Lower leg skin (tissue), 4 donors: Measurements from ENCODE around the gene AFTPH. TPM values are rescaled to one million over a fixed set of nuclear protein-coding genes. Genes with fewer than 3 reads are reported as not detected.

Source experiments
- DNase-seq, 2 donors: peaks; one replicate each; pipeline ENCODE4 v3.0.0-alpha.2; 2019; ENCODE audit warnings: low spot score in 2 of 2
- H3K4me3 ChIP-seq: fragments of 200-600 bp; sonication (generic); 2 replicates; pipeline ENCODE4 v1.5.1; 2017; ENCODE audit warnings: mild to moderate bottlenecking, low read depth; ENCODE audit not compliant: poor library complexity, severe bottlenecking
- CTCF ChIP-seq, 3 donors: fragments of 450-650 bp; IDR thresholded peaks; one replicate each; pipeline ENCODE4 v1.5.1; 2016; ENCODE audit warnings: antibody characterized with exemption in 3 of 3, mild to moderate bottlenecking in 3 of 3, moderate library complexity in 2 of 3
- POLR2A ChIP-seq, 2 donors: fragments of 450-650 bp; IDR thresholded peaks; one replicate each; pipeline ENCODE4 v1.6.1; 2016 to 2017; ENCODE audit warnings: antibody characterized with exemption in 2 of 2, mild to moderate bottlenecking in 1 of 2, moderate library complexity in 1 of 2
- WGBS, 2 donors: methylation state at CpG; one replicate each; pipeline ENCODE4 v1.1.5; 2018; 5-methylcytosine and 5-hydroxymethylcytosine counted together
- intact Hi-C: fragments of 100-400 bp; cut with DNase I; formaldehyde crosslinking; loops from one replicate; pipeline ENCODE4 v1.15.0; 2023; ENCODE audit warnings: low total_unique reads
- total RNA-seq, 4 donors: library from RNA; depleted of rRNA; stranded (reverse); fragments of >200 nt; gene quantifications; one replicate each; pipeline ENCODE4 v1.1.0, GENCODE V29; 2016

AFTPH gene
- total RNA-seq, 4 donors from 2014 or later = 46.4 to 53.8 (median 49.6) TPM

- intact Hi-C loops = loop anchor here (5.0 kb wide), 1 partner anchor 226 kb away; no protein-coding TSS in a partner anchor
- TF ChIP-seq CTCF (IDR thresholded peaks at IDR 0.05) (no peak), POLR2A (IDR thresholded peaks at IDR 0.05) (no peak)
- no peak for DNase-seq
- H3K4me3 ChIP-seq = no peak overlapping the region
- WGBS, 2 donors = 74 to 84% methylated on average over 4 of the region's 4 CpGs
These were observed 34.4 kb downstream of the AFTPH start for GRCh38 chr2:64558445-64559081.

- WGBS, 2 donors = 70 to 78% methylated on average over 2 of the region's 2 CpGs
- DNase-seq = no peak
- TF ChIP-seq POLR2A (IDR thresholded peaks at IDR 0.05) (no peak), CTCF (IDR thresholded peaks at IDR 0.05) (no peak)
- H3K4me3 ChIP-seq = no peak overlapping the region
- intact Hi-C loops = no loop called here
These were observed 38.1 kb downstream of the AFTPH start for GRCh38 chr2:64562148-64562784.

- TF ChIP-seq POLR2A (IDR thresholded peaks at IDR 0.05) = no peak
- no peak for TF ChIP-seq CTCF (IDR thresholded peaks at IDR 0.05)
- no peak overlapping the region for H3K4me3 ChIP-seq
- no peak for DNase-seq
- intact Hi-C loops = no loop called here
- WGBS, 2 donors = 84 to 91% methylated on average over 6 of the region's 6 CpGs
These were observed 39.4 kb downstream of the AFTPH start for GRCh38 chr2:64563436-64563938.

GRCh38 chr2:64565949-64566710 lies 42.0 kb downstream of the AFTPH start:
- TF ChIP-seq POLR2A (IDR thresholded peaks at IDR 0.05) (no peak), CTCF (IDR thresholded peaks at IDR 0.05) (no peak)
- H3K4me3 ChIP-seq = no peak overlapping the region
- WGBS, 2 donors = 62 to 76% methylated on average over 1 of the region's 1 CpG
- no peak for DNase-seq
- intact Hi-C loops = no loop called here

- DNase-seq = no peak
- intact Hi-C loops = no loop called here
- no peak for TF ChIP-seq POLR2A (IDR thresholded peaks at IDR 0.05)
- no peak for TF ChIP-seq CTCF (IDR thresholded peaks at IDR 0.05)
- H3K4me3 ChIP-seq = no peak overlapping the region
- WGBS, 2 donors = 79 to 80% methylated on average over 6 of the region's 6 CpGs
These were observed 43.3 kb downstream of the AFTPH start for GRCh38 chr2:64567473-64567872.
